K562 (cell line): ENCODE results near the gene LARP7. TPM values are rescaled to one million over a fixed set of nuclear protein-coding genes. Genes with fewer than 3 reads are reported as not detected.
A peak's percentile ranks its signal among the peaks of the same experiment; 100 is the strongest.

Source experiments
- ARHGAP35 ChIP-seq: fragments of 450-650 bp; IDR thresholded peaks from 2 replicates; pipeline ENCODE4 v1.6.1; 2018; ENCODE audit not compliant: partially characterized antibody
- ESRRA ChIP-seq: fragments of 450-650 bp; IDR thresholded peaks from 2 replicates; pipeline ENCODE4 v1.6.1; 2014; ENCODE audit warnings: low read depth, mild to moderate bottlenecking, moderate library complexity, borderline replicate concordance
- FOS ChIP-seq: IDR thresholded peaks from 3 replicates; pipeline ENCODE4 v1.6.1; 2011; ENCODE audit not compliant: insufficient read length; ENCODE audit errors: extremely low read depth
- HMG20A ChIP-seq: fragments of 450-650 bp; formaldehyde crosslinking; conservative IDR thresholded peaks from 2 replicates; pipeline ENCODE4 v1.4.0; 2020; ENCODE audit warnings: mild to moderate bottlenecking, mixed read lengths
- JUND ChIP-seq, 2 experiments: IDR thresholded peaks; 2 replicates in 1 of 2; 3 replicates in 1 of 2; pipeline ENCODE4 v1.6.1; 2011; ENCODE audit warnings: borderline replicate concordance in 2 of 2, low read depth in 2 of 2, low read length in 2 of 2, improper control_type of control experiment in 1 of 2, missing biosample characterization in 1 of 2, missing genetic modification characterization in 1 of 2, missing genetic modification reagents in 1 of 2
- NFYB ChIP-seq: IDR thresholded peaks from 2 replicates; pipeline ENCODE4 v1.6.1; 2011; ENCODE audit warnings: mild to moderate bottlenecking, moderate library complexity; ENCODE audit not compliant: insufficient read length; ENCODE audit errors: extremely low read depth
- TAF9B ChIP-seq: fragments of 450-650 bp; IDR thresholded peaks from 2 replicates; pipeline ENCODE4 v1.6.1; 2018; ENCODE audit warnings: mild to moderate bottlenecking; ENCODE audit not compliant: partially characterized antibody
- ZNF592 ChIP-seq: fragments of 450-650 bp; IDR thresholded peaks from 2 replicates; pipeline ENCODE4 v1.6.1; 2017; ENCODE audit warnings: antibody characterized with exemption, mild to moderate bottlenecking
- polyA plus RNA-seq, 8 experiments: library from polyadenylated mRNA; depleted of rRNA in 4 of 8; stranded (reverse) in 5 of 8; unstranded in 3 of 8; fragments of >200 nt; fragmentation: Nextera tagmentation in 2 of 8; fragmentation: Illumina TruSeq in 1 of 8; extraction: Ambion mirVana in 2 of 8; extraction: Trizol in 1 of 8; gene quantifications; 2 replicates each; pipeline versions ENCODE4 v1.2.1 to v1.2.3, GENCODE V29; 2011 to 2014; ENCODE audit warnings: inconsistent platforms in 1 of 8, missing spikeins in 1 of 8
- total RNA-seq, 7 experiments: library from RNA; depleted of rRNA in 6 of 7; stranded (reverse); fragments of >200 nt in 6 of 7; fragmentation: Illumina TruSeq in 2 of 7; extraction: Trizol in 2 of 7; gene quantifications; 2 replicates each; pipeline versions ENCODE4 v1.2.1 to v1.2.3, GENCODE V29; 2011 to 2021; ENCODE audit warnings: low replicate concordance in 1 of 7
- TF ChIP-seq, protein P1 (sequence below): fragments of 450-650 bp; IDR thresholded peaks from 2 replicates; pipeline ENCODE4 v1.6.1; 2016; ENCODE audit warnings: mild to moderate bottlenecking, moderate library complexity
- TF ChIP-seq, protein P2 (sequence below): sonication (generic); formaldehyde crosslinking; IDR thresholded peaks from 2 replicates; pipeline ENCODE4 v1.5.0; 2020; ENCODE audit warnings: missing genetic modification reagents

LARP7 gene
- total and polyA plus RNA-seq, 9 of the 15 experiments (the other 6 are each of a cell fraction or from before 2014, with no cell fraction given), result 30.1 to 76.9 (median 56.0) TPM

GRCh38 chr4:112589206-112589605, 47.7 kb upstream of the LARP7 start (continued):
- TF ChIP-seq JUND (IDR thresholded peaks at IDR 0.05; ENCODE audit: borderline replicate concordance, low read depth, low read length) (peak; percentile 91), JUND (tag; IDR thresholded peaks at IDR 0.05; ENCODE audit: borderline replicate concordance, low read depth, low read length) (peak; percentile 80; the same call in 2 of the 3 replicates), TAF9B (peak; percentile 38), HMG20A (CRISPR knock-in tag) (no peak), ZNF592 (peak; percentile 60; the same call in 1 of the 2 replicates), ESRRA (0 out of 2 replicates have a peak, but pooled peaks have one; percentile 36), NFYB (peak; percentile 2), ARHGAP35 (no peak), FOS (peak; percentile 4)
- TF ChIP-seq, protein P1, sequence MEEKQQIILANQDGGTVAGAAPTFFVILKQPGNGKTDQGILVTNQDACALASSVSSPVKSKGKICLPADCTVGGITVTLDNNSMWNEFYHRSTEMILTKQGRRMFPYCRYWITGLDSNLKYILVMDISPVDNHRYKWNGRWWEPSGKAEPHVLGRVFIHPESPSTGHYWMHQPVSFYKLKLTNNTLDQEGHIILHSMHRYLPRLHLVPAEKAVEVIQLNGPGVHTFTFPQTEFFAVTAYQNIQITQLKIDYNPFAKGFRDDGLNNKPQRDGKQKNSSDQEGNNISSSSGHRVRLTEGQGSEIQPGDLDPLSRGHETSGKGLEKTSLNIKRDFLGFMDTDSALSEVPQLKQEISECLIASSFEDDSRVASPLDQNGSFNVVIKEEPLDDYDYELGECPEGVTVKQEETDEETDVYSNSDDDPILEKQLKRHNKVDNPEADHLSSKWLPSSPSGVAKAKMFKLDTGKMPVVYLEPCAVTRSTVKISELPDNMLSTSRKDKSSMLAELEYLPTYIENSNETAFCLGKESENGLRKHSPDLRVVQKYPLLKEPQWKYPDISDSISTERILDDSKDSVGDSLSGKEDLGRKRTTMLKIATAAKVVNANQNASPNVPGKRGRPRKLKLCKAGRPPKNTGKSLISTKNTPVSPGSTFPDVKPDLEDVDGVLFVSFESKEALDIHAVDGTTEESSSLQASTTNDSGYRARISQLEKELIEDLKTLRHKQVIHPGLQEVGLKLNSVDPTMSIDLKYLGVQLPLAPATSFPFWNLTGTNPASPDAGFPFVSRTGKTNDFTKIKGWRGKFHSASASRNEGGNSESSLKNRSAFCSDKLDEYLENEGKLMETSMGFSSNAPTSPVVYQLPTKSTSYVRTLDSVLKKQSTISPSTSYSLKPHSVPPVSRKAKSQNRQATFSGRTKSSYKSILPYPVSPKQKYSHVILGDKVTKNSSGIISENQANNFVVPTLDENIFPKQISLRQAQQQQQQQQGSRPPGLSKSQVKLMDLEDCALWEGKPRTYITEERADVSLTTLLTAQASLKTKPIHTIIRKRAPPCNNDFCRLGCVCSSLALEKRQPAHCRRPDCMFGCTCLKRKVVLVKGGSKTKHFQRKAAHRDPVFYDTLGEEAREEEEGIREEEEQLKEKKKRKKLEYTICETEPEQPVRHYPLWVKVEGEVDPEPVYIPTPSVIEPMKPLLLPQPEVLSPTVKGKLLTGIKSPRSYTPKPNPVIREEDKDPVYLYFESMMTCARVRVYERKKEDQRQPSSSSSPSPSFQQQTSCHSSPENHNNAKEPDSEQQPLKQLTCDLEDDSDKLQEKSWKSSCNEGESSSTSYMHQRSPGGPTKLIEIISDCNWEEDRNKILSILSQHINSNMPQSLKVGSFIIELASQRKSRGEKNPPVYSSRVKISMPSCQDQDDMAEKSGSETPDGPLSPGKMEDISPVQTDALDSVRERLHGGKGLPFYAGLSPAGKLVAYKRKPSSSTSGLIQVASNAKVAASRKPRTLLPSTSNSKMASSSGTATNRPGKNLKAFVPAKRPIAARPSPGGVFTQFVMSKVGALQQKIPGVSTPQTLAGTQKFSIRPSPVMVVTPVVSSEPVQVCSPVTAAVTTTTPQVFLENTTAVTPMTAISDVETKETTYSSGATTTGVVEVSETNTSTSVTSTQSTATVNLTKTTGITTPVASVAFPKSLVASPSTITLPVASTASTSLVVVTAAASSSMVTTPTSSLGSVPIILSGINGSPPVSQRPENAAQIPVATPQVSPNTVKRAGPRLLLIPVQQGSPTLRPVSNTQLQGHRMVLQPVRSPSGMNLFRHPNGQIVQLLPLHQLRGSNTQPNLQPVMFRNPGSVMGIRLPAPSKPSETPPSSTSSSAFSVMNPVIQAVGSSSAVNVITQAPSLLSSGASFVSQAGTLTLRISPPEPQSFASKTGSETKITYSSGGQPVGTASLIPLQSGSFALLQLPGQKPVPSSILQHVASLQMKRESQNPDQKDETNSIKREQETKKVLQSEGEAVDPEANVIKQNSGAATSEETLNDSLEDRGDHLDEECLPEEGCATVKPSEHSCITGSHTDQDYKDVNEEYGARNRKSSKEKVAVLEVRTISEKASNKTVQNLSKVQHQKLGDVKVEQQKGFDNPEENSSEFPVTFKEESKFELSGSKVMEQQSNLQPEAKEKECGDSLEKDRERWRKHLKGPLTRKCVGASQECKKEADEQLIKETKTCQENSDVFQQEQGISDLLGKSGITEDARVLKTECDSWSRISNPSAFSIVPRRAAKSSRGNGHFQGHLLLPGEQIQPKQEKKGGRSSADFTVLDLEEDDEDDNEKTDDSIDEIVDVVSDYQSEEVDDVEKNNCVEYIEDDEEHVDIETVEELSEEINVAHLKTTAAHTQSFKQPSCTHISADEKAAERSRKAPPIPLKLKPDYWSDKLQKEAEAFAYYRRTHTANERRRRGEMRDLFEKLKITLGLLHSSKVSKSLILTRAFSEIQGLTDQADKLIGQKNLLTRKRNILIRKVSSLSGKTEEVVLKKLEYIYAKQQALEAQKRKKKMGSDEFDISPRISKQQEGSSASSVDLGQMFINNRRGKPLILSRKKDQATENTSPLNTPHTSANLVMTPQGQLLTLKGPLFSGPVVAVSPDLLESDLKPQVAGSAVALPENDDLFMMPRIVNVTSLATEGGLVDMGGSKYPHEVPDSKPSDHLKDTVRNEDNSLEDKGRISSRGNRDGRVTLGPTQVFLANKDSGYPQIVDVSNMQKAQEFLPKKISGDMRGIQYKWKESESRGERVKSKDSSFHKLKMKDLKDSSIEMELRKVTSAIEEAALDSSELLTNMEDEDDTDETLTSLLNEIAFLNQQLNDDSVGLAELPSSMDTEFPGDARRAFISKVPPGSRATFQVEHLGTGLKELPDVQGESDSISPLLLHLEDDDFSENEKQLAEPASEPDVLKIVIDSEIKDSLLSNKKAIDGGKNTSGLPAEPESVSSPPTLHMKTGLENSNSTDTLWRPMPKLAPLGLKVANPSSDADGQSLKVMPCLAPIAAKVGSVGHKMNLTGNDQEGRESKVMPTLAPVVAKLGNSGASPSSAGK, result peak; percentile 21; the same call in 1 of the 2 replicates
- TF ChIP-seq, protein P2, sequence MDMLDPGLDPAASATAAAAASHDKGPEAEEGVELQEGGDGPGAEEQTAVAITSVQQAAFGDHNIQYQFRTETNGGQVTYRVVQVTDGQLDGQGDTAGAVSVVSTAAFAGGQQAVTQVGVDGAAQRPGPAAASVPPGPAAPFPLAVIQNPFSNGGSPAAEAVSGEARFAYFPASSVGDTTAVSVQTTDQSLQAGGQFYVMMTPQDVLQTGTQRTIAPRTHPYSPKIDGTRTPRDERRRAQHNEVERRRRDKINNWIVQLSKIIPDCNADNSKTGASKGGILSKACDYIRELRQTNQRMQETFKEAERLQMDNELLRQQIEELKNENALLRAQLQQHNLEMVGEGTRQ (CRISPR knock-in tag), result peak; percentile 48
